ENCODE results near the gene DGKQ. TPM values are rescaled to one million over a fixed set of nuclear protein-coding genes. Genes with fewer than 3 reads are reported as not detected.
A peak's percentile ranks its signal among the peaks of the same experiment; 100 is the strongest.

The DGKQ gene
- total and polyA plus RNA-seq, 9 of the 15 experiments (the other 6 are each of a cell fraction or from before 2014, with no cell fraction given) = 0.17 to 22.0 (median 5.6) TPM

DNA sequence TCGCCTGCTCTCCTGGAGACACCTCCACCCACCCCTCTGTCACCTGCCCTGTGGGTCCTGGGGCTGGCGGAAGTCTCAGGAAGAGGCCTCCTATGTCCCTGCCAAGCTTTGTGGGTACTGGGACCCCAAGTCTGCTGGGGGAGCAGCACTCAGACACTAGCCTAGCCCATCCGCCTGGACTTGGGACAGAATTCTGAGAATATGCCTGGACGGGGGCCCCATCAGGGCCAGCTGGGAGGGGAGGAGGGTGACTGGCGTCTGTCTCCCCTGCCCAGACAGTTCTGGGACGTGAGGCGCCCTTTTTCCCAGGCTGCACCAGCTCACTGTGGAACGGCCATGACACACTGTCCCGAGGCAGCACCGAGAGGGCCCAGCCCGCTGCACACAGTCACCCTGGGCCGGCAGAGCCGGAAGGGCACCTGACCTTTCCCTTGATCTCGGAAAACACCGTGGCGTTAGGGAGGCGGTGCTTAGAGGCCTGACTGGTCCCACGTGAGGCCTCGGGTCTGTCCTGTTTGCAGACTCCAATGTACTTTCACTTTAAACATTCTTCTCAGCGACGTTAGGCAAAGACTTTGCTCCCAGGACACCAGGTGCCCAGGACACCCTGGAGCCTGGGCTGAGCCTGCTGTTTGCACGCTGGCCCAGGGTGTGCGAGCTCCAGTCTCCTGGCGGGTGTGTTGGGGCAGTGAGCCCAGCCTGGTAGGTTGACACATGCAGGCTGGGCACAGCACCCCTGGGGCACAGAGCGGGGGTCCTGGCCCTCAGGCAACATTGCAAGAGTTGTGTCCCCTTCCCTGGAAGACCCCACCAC lies 19.1 kb upstream of the DGKQ start (continued):
- TF ChIP-seq, protein P1, sequence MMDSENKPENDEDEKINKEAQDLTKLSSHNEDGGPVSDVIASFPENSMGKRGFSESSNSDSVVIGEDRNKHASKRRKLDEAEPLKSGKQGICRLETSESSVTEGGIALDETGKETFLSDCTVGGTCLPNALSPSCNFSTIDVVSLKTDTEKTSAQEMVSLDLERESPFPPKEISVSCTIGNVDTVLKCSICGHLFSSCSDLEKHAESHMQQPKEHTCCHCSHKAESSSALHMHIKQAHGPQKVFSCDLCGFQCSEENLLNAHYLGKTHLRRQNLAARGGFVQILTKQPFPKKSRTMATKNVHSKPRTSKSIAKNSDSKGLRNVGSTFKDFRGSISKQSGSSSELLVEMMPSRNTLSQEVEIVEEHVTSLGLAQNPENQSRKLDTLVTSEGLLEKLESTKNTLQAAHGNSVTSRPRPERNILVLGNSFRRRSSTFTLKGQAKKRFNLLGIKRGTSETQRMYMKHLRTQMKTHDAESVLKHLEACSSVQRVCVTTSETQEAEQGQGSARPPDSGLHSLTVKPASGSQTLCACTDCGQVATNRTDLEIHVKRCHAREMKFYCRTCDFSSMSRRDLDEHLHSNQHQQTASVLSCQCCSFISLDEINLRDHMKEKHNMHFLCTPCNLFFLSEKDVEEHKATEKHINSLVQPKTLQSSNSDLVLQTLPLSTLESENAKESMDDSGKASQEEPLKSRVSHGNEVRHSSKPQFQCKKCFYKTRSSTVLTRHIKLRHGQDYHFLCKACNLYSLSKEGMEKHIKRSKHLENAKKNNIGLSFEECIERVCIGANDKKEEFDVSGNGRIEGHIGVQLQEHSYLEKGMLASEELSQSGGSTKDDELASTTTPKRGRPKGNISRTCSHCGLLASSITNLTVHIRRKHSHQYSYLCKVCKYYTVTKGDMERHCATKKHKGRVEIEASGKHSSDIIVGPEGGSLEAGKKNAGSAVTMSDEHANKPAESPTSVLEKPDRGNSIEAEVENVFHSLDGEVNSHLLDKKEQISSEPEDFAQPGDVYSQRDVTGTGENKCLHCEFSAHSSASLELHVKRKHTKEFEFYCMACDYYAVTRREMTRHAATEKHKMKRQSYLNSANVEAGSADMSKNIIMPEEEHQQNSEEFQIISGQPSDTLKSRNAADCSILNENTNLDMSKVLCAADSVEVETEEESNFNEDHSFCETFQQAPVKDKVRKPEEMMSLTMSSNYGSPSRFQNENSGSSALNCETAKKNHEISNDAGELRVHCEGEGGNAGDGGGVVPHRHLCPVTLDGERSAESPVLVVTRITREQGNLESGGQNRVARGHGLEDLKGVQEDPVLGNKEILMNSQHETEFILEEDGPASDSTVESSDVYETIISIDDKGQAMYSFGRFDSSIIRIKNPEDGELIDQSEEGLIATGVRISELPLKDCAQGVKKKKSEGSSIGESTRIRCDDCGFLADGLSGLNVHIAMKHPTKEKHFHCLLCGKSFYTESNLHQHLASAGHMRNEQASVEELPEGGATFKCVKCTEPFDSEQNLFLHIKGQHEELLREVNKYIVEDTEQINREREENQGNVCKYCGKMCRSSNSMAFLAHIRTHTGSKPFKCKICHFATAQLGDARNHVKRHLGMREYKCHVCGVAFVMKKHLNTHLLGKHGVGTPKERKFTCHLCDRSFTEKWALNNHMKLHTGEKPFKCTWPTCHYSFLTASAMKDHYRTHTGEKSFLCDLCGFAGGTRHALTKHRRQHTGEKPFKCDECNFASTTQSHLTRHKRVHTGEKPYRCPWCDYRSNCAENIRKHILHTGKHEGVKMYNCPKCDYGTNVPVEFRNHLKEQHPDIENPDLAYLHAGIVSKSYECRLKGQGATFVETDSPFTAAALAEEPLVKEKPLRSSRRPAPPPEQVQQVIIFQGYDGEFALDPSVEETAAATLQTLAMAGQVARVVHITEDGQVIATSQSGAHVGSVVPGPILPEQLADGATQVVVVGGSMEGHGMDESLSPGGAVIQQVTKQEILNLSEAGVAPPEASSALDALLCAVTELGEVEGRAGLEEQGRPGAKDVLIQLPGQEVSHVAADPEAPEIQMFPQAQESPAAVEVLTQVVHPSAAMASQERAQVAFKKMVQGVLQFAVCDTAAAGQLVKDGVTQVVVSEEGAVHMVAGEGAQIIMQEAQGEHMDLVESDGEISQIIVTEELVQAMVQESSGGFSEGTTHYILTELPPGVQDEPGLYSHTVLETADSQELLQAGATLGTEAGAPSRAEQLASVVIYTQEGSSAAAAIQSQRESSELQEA (IDR thresholded peaks at IDR 0.05; ENCODE audit: low read depth) = no peak
- TF ChIP-seq NR2F6 (CRISPR knock-in tag; IDR thresholded peaks at IDR 0.05) (no peak), ZNF589 (CRISPR knock-in tag; IDR thresholded peaks at IDR 0.05; ENCODE audit: low read depth) (no peak), ZNF134 (CRISPR knock-in tag; conservative IDR thresholded peaks at IDR 0.05) (no peak), NR2C2 (CRISPR knock-in tag; IDR thresholded peaks at IDR 0.05) (peak; percentile 51; the same call in 1 of the 2 replicates), NR2C2 (tag; IDR thresholded peaks at IDR 0.05) (peak; percentile 89), RBM39 (optimal IDR thresholded peaks at IDR 0.05; ENCODE audit: low read depth, low read length) (no peak), CCAR2 (IDR thresholded peaks at IDR 0.05; ENCODE audit: low read depth, low read length) (no peak), USF1 (CRISPR knock-in tag; IDR thresholded peaks at IDR 0.05) (peak; percentile 98), ZSCAN32 (CRISPR knock-in tag; IDR thresholded peaks at IDR 0.05) (no peak), HMGXB4 (CRISPR knock-in tag; IDR thresholded peaks at IDR 0.05) (peak; percentile 69; the same call in 1 of the 2 replicates), VEZF1 (CRISPR knock-in tag; IDR thresholded peaks at IDR 0.05) (no peak; the same call in 1 of the 2 replicates), ZNF551 (CRISPR knock-in tag; IDR thresholded peaks at IDR 0.05) (no peak)
